ENCODE measurements around the gene FUT8. TPM values are rescaled to one million over a fixed set of nuclear protein-coding genes. Genes with fewer than 3 reads are reported as not detected.
"Not testable (repeated sequence)": the region's sequence is repeated elsewhere in the genome, so short reads cannot be mapped to it uniquely, and the experiment has no call there.

FUT8 gene
- total RNA-seq, 6 experiments from 2014 or later: 2.6 to 4.9 (median 3.5) TPM

- Histone ChIP-seq H3K4me1 (no peaks in the 10 kb centered on the region), H3K27me3 (no peaks in the 10 kb centered on the region), H3K36me3 (no peaks in the 10 kb centered on the region), H3K27ac (no peak overlapping the region), H3K9me3 (no peaks in the 10 kb centered on the region), H3K4me3 (no peak overlapping the region)
- no peak for DNase-seq
- WGBS (ENCODE audit: insufficient coverage, low coverage, low lambda C conversion rate, missing lambda C conversion rate): 67% methylated on average over 2 of the region's 2 CpGs
- no peak for TF ChIP-seq CTCF (IDR thresholded peaks at IDR 0.05)
- no peak for TF ChIP-seq POLR2A (IDR thresholded peaks at IDR 0.05)
- ATAC-seq: no peak
- intact Hi-C loops (cut with DNase I): no loop called here
Observed at GRCh38 chr14:65461730-65462129, 49.2 kb downstream of the FUT8 start.

- Histone ChIP-seq H3K4me3 (no peak overlapping the region), H3K9me3 (no peaks in the 10 kb centered on the region), H3K27ac (no peak overlapping the region), H3K36me3 (no peaks in the 10 kb centered on the region), H3K4me1 (no peaks in the 10 kb centered on the region), H3K27me3 (no peaks in the 10 kb centered on the region)
- ATAC-seq (no peak), DNase-seq (no peak)
- no peak for TF ChIP-seq CTCF (IDR thresholded peaks at IDR 0.05)
- no peak for TF ChIP-seq POLR2A (IDR thresholded peaks at IDR 0.05)
- intact Hi-C loops (cut with DNase I): no loop called here
- 57% methylated on average over 3 of the region's 3 CpGs for WGBS (ENCODE audit: insufficient coverage, low coverage, low lambda C conversion rate, missing lambda C conversion rate)
Observed at GRCh38 chr14:65462411-65462810, 49.9 kb downstream of the FUT8 start.

GRCh38 chr14:65465584-65465983, 53.1 kb downstream of the FUT8 start:
- no peak for ATAC-seq
- 92% methylated on average over 1 of the region's 1 CpG for WGBS (ENCODE audit: insufficient coverage, low coverage, low lambda C conversion rate, missing lambda C conversion rate)

GRCh38 chr14:65467926-65468325, 55.4 kb downstream of the FUT8 start:
- ATAC-seq; intact Hi-C loops (cut with DNase I): not testable (repeated sequence)
- WGBS (ENCODE audit: insufficient coverage, low coverage, low lambda C conversion rate, missing lambda C conversion rate): 62% methylated on average over 8 of the region's 8 CpGs

More at GRCh38 chr14:65465584-65465983, 53.1 kb downstream of the FUT8 start:
- Histone ChIP-seq H3K4me3 (no peak overlapping the region), H3K27me3 (no peaks in the 10 kb centered on the region), H3K36me3 (no peaks in the 10 kb centered on the region), H3K9me3 (no peaks in the 10 kb centered on the region), H3K27ac (no peak overlapping the region), H3K4me1 (no peaks in the 10 kb centered on the region)
- no peak for DNase-seq
- no peak for TF ChIP-seq CTCF (IDR thresholded peaks at IDR 0.05)
- TF ChIP-seq POLR2A (IDR thresholded peaks at IDR 0.05): no peak
- intact Hi-C loops (cut with DNase I): no loop called here

GRCh38 chr14:65469903-65470302, 57.4 kb downstream of the FUT8 start:
- ATAC-seq: peak in 1 of 4 donors; percentile 16
- WGBS (ENCODE audit: insufficient coverage, low coverage, low lambda C conversion rate, missing lambda C conversion rate): no CpG with 5 or more reads among the region's 11 CpGs

More at GRCh38 chr14:65467926-65468325, 55.4 kb downstream of the FUT8 start:
- not testable (repeated sequence) for H3K4me1 ChIP-seq, H3K36me3 ChIP-seq, H3K4me3 ChIP-seq, H3K27me3 ChIP-seq, H3K9me3 ChIP-seq, DNase-seq, H3K27ac ChIP-seq

More at GRCh38 chr14:65469903-65470302, 57.4 kb downstream of the FUT8 start:
- H3K4me3 ChIP-seq: no peak overlapping the region
- H3K9me3 ChIP-seq: no peaks in the 10 kb centered on the region
- H3K36me3 ChIP-seq: no peaks in the 10 kb centered on the region
- intact Hi-C loops (cut with DNase I): no loop called here
- TF ChIP-seq POLR2A (IDR thresholded peaks at IDR 0.05) (no peak), CTCF (IDR thresholded peaks at IDR 0.05) (no peak)
- H3K27ac ChIP-seq: no peak overlapping the region
- no peak for DNase-seq
- no peaks in the 10 kb centered on the region for H3K4me1 ChIP-seq
- no peaks in the 10 kb centered on the region for H3K27me3 ChIP-seq
